H1 (cell line): ENCODE results near the gene GRID1. TPM values are rescaled to one million over a fixed set of nuclear protein-coding genes. Genes with fewer than 3 reads are reported as not detected.

Experiments
- CTCF ChIA-PET: fragments of 300-600 bp; sonication (Branson Sonifier 250); formaldehyde crosslinking; loops from one replicate; lab custom pipeline; 2021; ENCODE audit not compliant: partially characterized antibody; lab: Charles Lee
- POLR2A ChIA-PET: fragments of 300-600 bp; sonication (Branson Sonifier 250); formaldehyde crosslinking; loops from one replicate; lab custom pipeline; 2021; ENCODE audit warnings: inconsistent platforms; ENCODE audit not compliant: partially characterized antibody; lab: Charles Lee
- DNase-seq, 2 experiments: peaks; one replicate each; pipeline versions ENCODE4 v3.0.0 to v3.0.0-alpha.2; 2010 to 2022; ENCODE audit warnings: low spot score in 2 of 2, low read depth in 1 of 2, mixed read lengths in 1 of 2
- FAIRE-seq: peaks from 2 replicates; lab custom pipeline; 2011; peaks lifted over from hg19 to GRCh38; lab: Jason Lieb, UNC
- H2AFZ ChIP-seq: 2 replicates; pipeline ENCODE4 v1.8.1; 2012; ENCODE audit warnings: low read length, inconsistent platforms
- H2AK5ac ChIP-seq: 2 replicates; pipeline ENCODE4 v1.6.1; 2013; ENCODE audit warnings: low read depth, low read length
- H2BK120ac ChIP-seq: replicated peaks from 2 replicates; pipeline ENCODE3; 2013; ENCODE audit warnings: low read depth, low read length, inconsistent platforms
- H2BK12ac ChIP-seq: 2 replicates; pipeline ENCODE4 v1.6.1; 2013; ENCODE audit warnings: low read depth, low read length
- H2BK15ac ChIP-seq: 2 replicates; pipeline ENCODE4 v1.6.1; 2013; ENCODE audit warnings: low read length
- H2BK20ac ChIP-seq: 2 replicates; pipeline ENCODE4 v1.6.1; 2013; ENCODE audit warnings: low read length
- H2BK5ac ChIP-seq: 2 replicates; pipeline ENCODE4 v1.6.1; 2013; ENCODE audit warnings: low read depth, low read length
- H3K14ac ChIP-seq: 2 replicates; pipeline ENCODE4 v1.6.1; 2013; ENCODE audit warnings: inconsistent platforms; ENCODE audit not compliant: insufficient read length
- H3K18ac ChIP-seq: 2 replicates; pipeline ENCODE4 v1.6.1; 2013; ENCODE audit warnings: low read length; ENCODE audit errors: extremely low read depth
- H3K23ac ChIP-seq: 2 replicates; pipeline ENCODE4 v1.6.1; 2013; ENCODE audit warnings: inconsistent platforms; ENCODE audit not compliant: insufficient read length
- H3K23me2 ChIP-seq: 2 replicates; pipeline ENCODE4 v1.6.1; 2013; ENCODE audit warnings: low read depth, low read length
- H3K27ac ChIP-seq: 2 replicates; pipeline ENCODE4 v1.6.1; 2011; ENCODE audit warnings: low read depth, low read length, inconsistent platforms
- H3K27me3 ChIP-seq, 4 experiments: replicated peaks in 1 of 4; 1 replicate in 1 of 4; 2 replicates in 3 of 4; pipeline versions ENCODE4 v1.6.1 to v1.8.1; 2011 to 2013; ENCODE audit warnings: low read length in 3 of 4, mild to moderate bottlenecking in 3 of 4, inconsistent platforms in 2 of 4, mixed read lengths in 2 of 4, moderate library complexity in 1 of 4; ENCODE audit not compliant: control insufficient read depth in 3 of 4, insufficient read depth in 3 of 4; ENCODE audit errors: extremely low read depth in 1 of 4
- H3K36me3 ChIP-seq, 4 experiments: 2 replicates each; pipeline versions ENCODE4 v1.6.1 to v1.8.1; 2011 to 2013; ENCODE audit warnings: mild to moderate bottlenecking in 4 of 4, low read length in 3 of 4, moderate library complexity in 2 of 4, control low read depth in 1 of 4, inconsistent platforms in 1 of 4; ENCODE audit not compliant: insufficient read depth in 4 of 4, control insufficient read depth in 2 of 4
- H3K4ac ChIP-seq: replicated peaks from 2 replicates; pipeline ENCODE3; 2013; ENCODE audit warnings: low read length, low read depth, mixed read lengths, inconsistent platforms; ENCODE audit not compliant: insufficient read length
- H3K4me1 ChIP-seq, 4 experiments: replicated peaks in 1 of 4; 1 replicate in 1 of 4; 2 replicates in 3 of 4; pipeline versions ENCODE4 v1.6.1 to v1.8.1; 2011 to 2013; ENCODE audit warnings: low read length in 3 of 4, inconsistent platforms in 2 of 4, mixed read lengths in 1 of 4; ENCODE audit not compliant: insufficient read depth in 4 of 4, control insufficient read depth in 3 of 4
- H3K4me2 ChIP-seq, 2 experiments: 2 replicates each; pipeline versions ENCODE4 v1.6.1 to v1.8.1; 2011 to 2013; ENCODE audit warnings: low read depth in 2 of 2, low read length in 2 of 2, control low read depth in 1 of 2, inconsistent platforms in 1 of 2, mild to moderate bottlenecking in 1 of 2; ENCODE audit not compliant: insufficient read depth in 1 of 2
- H3K4me3 ChIP-seq, 4 experiments: fragments of 200-600, 300-600 bp in 1 of 4; sonication (generic), shearing (Covaris generic), sonication (Bioruptor Twin) in 1 of 4; 2 replicates each; pipeline versions ENCODE4 v1.5.1 to v1.8.1; 2011 to 2016; ENCODE audit warnings: low read length in 4 of 4, low read depth in 3 of 4, control low read depth in 2 of 4, inconsistent platforms in 2 of 4, mild to moderate bottlenecking in 2 of 4, mixed read lengths in 1 of 4, moderate library complexity in 1 of 4; ENCODE audit not compliant: insufficient read depth in 2 of 4; ENCODE audit errors: extremely low read depth in 1 of 4
- H3K56ac ChIP-seq: replicated peaks from 2 replicates; pipeline ENCODE3; 2013; ENCODE audit warnings: low read depth, mild to moderate bottlenecking, mixed read lengths, low read length, inconsistent platforms; ENCODE audit not compliant: insufficient read length
- H3K79me1 ChIP-seq: 2 replicates; pipeline ENCODE4 v1.6.1; 2013; ENCODE audit warnings: low read depth, low read length, control low read depth
- H3K79me2 ChIP-seq, 2 experiments: 2 replicates each; pipeline versions ENCODE4 v1.6.1 to v1.8.1; 2012 to 2013; ENCODE audit warnings: low read length in 2 of 2, mild to moderate bottlenecking in 2 of 2, inconsistent platforms in 1 of 2; ENCODE audit not compliant: insufficient read depth in 2 of 2, control insufficient read depth in 1 of 2
- H3K9ac ChIP-seq, 4 experiments: replicated peaks in 1 of 4; 1 replicate in 1 of 4; 2 replicates in 3 of 4; pipeline versions ENCODE4 v1.6.1 to v1.8.1; 2011 to 2013; ENCODE audit warnings: low read depth in 3 of 4, low read length in 3 of 4, control low read depth in 2 of 4, mild to moderate bottlenecking in 2 of 4, moderate library complexity in 2 of 4, inconsistent platforms in 1 of 4; ENCODE audit errors: extremely low read depth in 1 of 4
- H3K9me3 ChIP-seq, 2 experiments: 2 replicates each; pipeline versions ENCODE4 v1.6.1 to v1.8.1; 2012 to 2013; ENCODE audit warnings: mild to moderate bottlenecking in 2 of 2, moderate library complexity in 2 of 2, control low read depth in 1 of 2, inconsistent platforms in 1 of 2, low read depth in 1 of 2, low read length in 1 of 2, mixed read lengths in 1 of 2; ENCODE audit not compliant: insufficient read depth in 2 of 2
- H4K20me1 ChIP-seq, 2 experiments: replicated peaks in 1 of 2; 2 replicates each; pipeline versions ENCODE3 to v1.8.1; 2011 to 2013; ENCODE audit warnings: inconsistent platforms in 2 of 2, low read length in 2 of 2, mild to moderate bottlenecking in 1 of 2; ENCODE audit not compliant: insufficient read depth in 2 of 2, control insufficient read depth in 1 of 2
- H4K5ac ChIP-seq: 2 replicates; pipeline ENCODE4 v1.6.1; 2013; ENCODE audit warnings: low read length, low read depth, mixed read lengths, inconsistent platforms; ENCODE audit not compliant: insufficient read length
- H4K8ac ChIP-seq: 2 replicates; pipeline ENCODE4 v1.8.0; 2013; ENCODE audit warnings: mild to moderate bottlenecking, moderate library complexity, low read length, inconsistent platforms; ENCODE audit not compliant: insufficient read depth; ENCODE audit errors: extremely low read depth
- H4K91ac ChIP-seq: replicated peaks from 2 replicates; pipeline ENCODE3; 2013; ENCODE audit warnings: low read length, mixed read lengths, inconsistent platforms; ENCODE audit not compliant: insufficient read length
- ASH2L ChIP-seq: fragments of 200-600, 300-600 bp; sonication (generic); IDR thresholded peaks from one replicate; pipeline ENCODE4 v1.7.1; 2017; ENCODE audit warnings: low read length
- BACH1 ChIP-seq: IDR thresholded peaks from 2 replicates; pipeline ENCODE4 v1.6.1; 2012; ENCODE audit warnings: low read length, improper control_type of control experiment
- BCL11A ChIP-seq, 2 experiments: IDR thresholded peaks; one replicate each; pipeline ENCODE4 v1.6.1; 2011; ENCODE audit warnings: low read depth in 2 of 2, low read length in 2 of 2, mild to moderate bottlenecking in 2 of 2
- CBX5 ChIP-seq: fragments of 300-800, 300-1000 bp; sonication (generic); IDR thresholded peaks from 2 replicates; pipeline ENCODE4 v1.7.1; 2016; ENCODE audit warnings: antibody characterized with exemption, low read length, low read depth
- CEBPB ChIP-seq: IDR thresholded peaks from 2 replicates; pipeline ENCODE4 v1.6.1; 2012; ENCODE audit warnings: low read depth, low read length
- CTBP2 ChIP-seq: IDR thresholded peaks from 2 replicates; pipeline ENCODE4 v1.7.0; 2011; ENCODE audit warnings: borderline replicate concordance, mild to moderate bottlenecking, moderate library complexity, mixed read lengths, low read length; ENCODE audit not compliant: insufficient read depth, insufficient read length
- KDM1A ChIP-seq: fragments of 200-600, 300-600 bp; sonication (generic); IDR thresholded peaks from 2 replicates; pipeline ENCODE4 v1.7.1; 2016; ENCODE audit warnings: mild to moderate bottlenecking, low read length, borderline replicate concordance
- NRF1 ChIP-seq: IDR thresholded peaks from 2 replicates; pipeline ENCODE4 v1.6.1; 2011; ENCODE audit warnings: mild to moderate bottlenecking, low read depth, low read length, improper control_type of control experiment
- PHF8 ChIP-seq: fragments of 200-600 bp; sonication (generic); conservative IDR thresholded peaks from 2 replicates; pipeline ENCODE4 v1.7.1; 2012; ENCODE audit warnings: low read depth, mild to moderate bottlenecking, inconsistent platforms, low read length, moderate library complexity
- POLR2AphosphoS5 ChIP-seq: IDR thresholded peaks from 2 replicates; pipeline ENCODE4 v1.6.1; 2011; ENCODE audit warnings: low read depth, low read length
- RAD21 ChIP-seq, 2 experiments: IDR thresholded peaks in 1 of 2; conservative IDR thresholded peaks in 1 of 2; 2 replicates each; pipeline ENCODE4 v1.6.1; 2011; ENCODE audit warnings: low read depth in 2 of 2, low read length in 2 of 2, improper control_type of control experiment in 1 of 2, inconsistent platforms in 1 of 2, mild to moderate bottlenecking in 1 of 2, moderate library complexity in 1 of 2
- SIX5 ChIP-seq: IDR thresholded peaks from 2 replicates; pipeline ENCODE4 v1.6.1; 2011; ENCODE audit warnings: mild to moderate bottlenecking, low read depth, low read length
- SP4 ChIP-seq: IDR thresholded peaks from 2 replicates; pipeline ENCODE4 v1.6.1; 2012; ENCODE audit warnings: low read length, inconsistent platforms
- WGBS, 2 experiments: shearing (Covaris generic) in 1 of 2; methylation state at CpG; one replicate each; pipeline versions ENCODE4 v1.1.6 to v1.1.7; 2013 to 2015; ENCODE audit warnings: low lambda C conversion rate in 2 of 2, mixed read lengths in 2 of 2, inconsistent platforms in 1 of 2, low coverage in 1 of 2, missing lambda C conversion rate in 1 of 2; ENCODE audit not compliant: insufficient replicate concordance in 2 of 2, insufficient coverage in 1 of 2, insufficient read length in 1 of 2; ENCODE audit errors: extremely low coverage in 1 of 2, missing lambda C conversion rate in 1 of 2; 5-methylcytosine and 5-hydroxymethylcytosine counted together
- polyA plus RNA-seq, 7 experiments: library from polyadenylated mRNA; depleted of rRNA in 3 of 7; stranded (reverse) in 5 of 7; unstranded in 2 of 7; fragments of >200 nt in 5 of 7; fragments of 200-250 nt in 2 of 7; gene quantifications; 1 replicate in 5 of 7; 2 replicates in 1 of 7; 4 replicates in 1 of 7; pipeline versions ENCODE4 v1.2.1 to v1.2.3, GENCODE V29; 2011 to 2013; ENCODE audit warnings: missing spikeins in 2 of 7, mixed read lengths in 2 of 7
- total RNA-seq: library from RNA; stranded (reverse); fragmentation: NEBNext Ultra II Directional; extraction: Animal tissue kit (Norgen Biotek cat#: 25700); gene quantifications from 2 replicates; pipeline ENCODE4 v1.2.1, GENCODE V29; 2021
- TF ChIP-seq, protein P1 (sequence below): IDR thresholded peaks from 2 replicates; pipeline ENCODE4 v1.6.1; 2011; ENCODE audit warnings: low read length, improper control_type of control experiment

The GRID1 gene
- total and polyA plus RNA-seq, 2 of the 8 experiments (the other 6 are each of a cell fraction or from before 2014, with no cell fraction given), result 0.22 to 0.30 TPM

- H3K4me3 ChIP-seq, result no peak overlapping the region
- H3K4me1 ChIP-seq, result peaks cover 0 to 3% (median 0%) of the 10 kb centered on the region in 4 experiments; a peak in 1 of 7 replicates
- no peak overlapping the region for H4K8ac ChIP-seq
- H3K27ac ChIP-seq, result no peak overlapping the region
- H4K91ac ChIP-seq, result no peak overlapping the region
- H2BK20ac ChIP-seq, result no peak overlapping the region
- H3K56ac ChIP-seq, result no peak overlapping the region
- CTCF ChIA-PET, result no interaction called here
- no peak for DNase-seq
- POLR2A ChIA-PET, result no interaction called here
- H2BK5ac ChIP-seq, result no peak overlapping the region
- WGBS, 2 experiments, result 80% methylated on average over 4 of the region's 4 CpGs; no CpG with 5 or more reads in 1 of the 2 experiments
- no peak overlapping the region for H3K18ac ChIP-seq
- no peak overlapping the region for H3K4ac ChIP-seq
- no peaks in the 10 kb centered on the region for H3K9me3 ChIP-seq
- H3K23ac ChIP-seq, result no peak overlapping the region
- no peak overlapping the region for H3K9ac ChIP-seq
- H4K20me1 ChIP-seq, result no peaks in the 10 kb centered on the region
- H3K36me3 ChIP-seq, result no peaks in the 10 kb centered on the region
- no peak overlapping the region for H3K14ac ChIP-seq
- H2AK5ac ChIP-seq, result no peak overlapping the region
- no peak overlapping the region for H2BK12ac ChIP-seq
- no peak for FAIRE-seq
- no peak overlapping the region for H4K5ac ChIP-seq
- H2BK120ac ChIP-seq, result no peak overlapping the region
- H3K79me1 ChIP-seq, result no peaks in the 10 kb centered on the region; the same call in 1 of the 2 replicates
- H3K4me2 ChIP-seq, result no peak overlapping the region
- no peaks in the 10 kb centered on the region for H3K27me3 ChIP-seq
- H3K79me2 ChIP-seq, result no peaks in the 10 kb centered on the region
- no peak overlapping the region for H2AFZ ChIP-seq
- H3K23me2 ChIP-seq, result no peaks in the 10 kb centered on the region
- H2BK15ac ChIP-seq, result no peak overlapping the region
- TF ChIP-seq CBX5 (no peak), ASH2L (no peak), BCL11A (IDR thresholded peaks at IDR 0.05; ENCODE audit: low read depth in 2 of 2, low read length in 2 of 2) (no peak), NRF1 (no peak), SIX5 (no peak), KDM1A (no peak), CTBP2 (no peak), RAD21 (IDR thresholded peaks at IDR 0.05 in 1 of 2, conservative IDR thresholded peaks at IDR 0.05 in 1 of 2; ENCODE audit: low read depth in 2 of 2, low read length in 2 of 2) (no peak), BACH1 (no peak), PHF8 (no peak), POLR2AphosphoS5 (no peak), CEBPB (no peak), SP4 (no peak)
- TF ChIP-seq, protein P1, sequence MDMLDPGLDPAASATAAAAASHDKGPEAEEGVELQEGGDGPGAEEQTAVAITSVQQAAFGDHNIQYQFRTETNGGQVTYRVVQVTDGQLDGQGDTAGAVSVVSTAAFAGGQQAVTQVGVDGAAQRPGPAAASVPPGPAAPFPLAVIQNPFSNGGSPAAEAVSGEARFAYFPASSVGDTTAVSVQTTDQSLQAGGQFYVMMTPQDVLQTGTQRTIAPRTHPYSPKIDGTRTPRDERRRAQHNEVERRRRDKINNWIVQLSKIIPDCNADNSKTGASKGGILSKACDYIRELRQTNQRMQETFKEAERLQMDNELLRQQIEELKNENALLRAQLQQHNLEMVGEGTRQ, result no peak
Measured at GRCh38 chr10:85649461-85649860, 717.1 kb downstream of the GRID1 start.
